Measurements from ENCODE around the gene TRAF3IP1. TPM values are rescaled to one million over a fixed set of nuclear protein-coding genes. Genes with fewer than 3 reads are reported as not detected.
A peak's percentile ranks its signal among the peaks of the same experiment; 100 is the strongest.

Gene TRAF3IP1
- polyA plus RNA-seq, 3 donors = 1.2 to 1.5 (median 1.5) TPM

- no peaks in the 10 kb centered on the region for H3K27me3 ChIP-seq (ENCODE audit: control insufficient read depth in 2 of 2, insufficient read depth in 2 of 2, low read length in 2 of 2)
- no peaks in the 10 kb centered on the region for H3K79me2 ChIP-seq (ENCODE audit: insufficient read depth, low read length)
- Mint-ChIP-seq H3K9me3 (peaks cover 2 to 15% (median 5%) of the 10 kb centered on the region in 7 donors), H3K27me3 (ENCODE audit: low read depth in 3 of 3) (no peaks in the 10 kb centered on the region), H3K4me3 (no peak overlapping the region), H3K27ac (peak overlapping the region; percentile 55 to 98 (median 86)), H3K36me3 (no peaks in the 10 kb centered on the region), H3K4me1 (peaks cover 93% of the 10 kb centered on the region)
- WGBS (ENCODE audit: insufficient coverage) = no CpG with 5 or more reads among the region's 1 CpG
- peaks cover 89 to 100% of the 10 kb centered on the region in 2 donors for H3K4me1 ChIP-seq (ENCODE audit: control insufficient read depth in 1 of 2, insufficient read depth in 2 of 2, low read length in 2 of 2)
- peak overlapping the region in 1 of 3 experiments; percentile 32 for H3K4me3 ChIP-seq (replicated peaks in 1 of 3; ENCODE audit: low read depth in 2 of 3, low read length in 3 of 3)
- no peak overlapping the region for H3K9ac ChIP-seq (ENCODE audit: insufficient read depth, low read length, poor library complexity, severe bottlenecking)
- TF ChIP-seq CTCF (IDR thresholded peaks at IDR 0.05) = no peak
- H4K20me1 ChIP-seq (ENCODE audit: insufficient read depth, low read length) = no peaks in the 10 kb centered on the region
- H3K27ac ChIP-seq (ENCODE audit: low read depth in 1 of 2, low read length in 2 of 2) = peak overlapping the region; percentile 94
- H3K4me2 ChIP-seq (replicated peaks; ENCODE audit: extremely low read depth, low read length, poor library complexity, severe bottlenecking) = no peak overlapping the region
- intact Hi-C loops (cut with micrococcal nuclease) = no loop called here
- no peaks in the 10 kb centered on the region for H3K9me3 ChIP-seq (replicated peaks in 1 of 2; ENCODE audit: control insufficient read depth in 1 of 2, insufficient read depth in 1 of 2, low read length in 2 of 2)
- DNase-seq = peak in 2 of 3 donors; percentile 15 to 21
- no peaks in the 10 kb centered on the region for H3K36me3 ChIP-seq (replicated peaks in 1 of 2; ENCODE audit: control insufficient read depth in 1 of 2, insufficient read depth in 2 of 2, low read length in 2 of 2)
- H2AFZ ChIP-seq (ENCODE audit: insufficient read depth, low read depth, low read length, poor library complexity, severe bottlenecking) = no peak overlapping the region
Observed at GRCh38 chr2:238380785-238381184, 60.5 kb downstream of the TRAF3IP1 start.

- 29% methylated on average over 15 of the region's 16 CpGs for WGBS (ENCODE audit: insufficient coverage)
- Histone ChIP-seq H3K79me2 (ENCODE audit: insufficient read depth, low read length) (no peaks in the 10 kb centered on the region), H3K9me3 (replicated peaks in 1 of 2; ENCODE audit: control insufficient read depth in 1 of 2, insufficient read depth in 1 of 2, low read length in 2 of 2) (no peaks in the 10 kb centered on the region), H3K9ac (ENCODE audit: insufficient read depth, low read length, poor library complexity, severe bottlenecking) (peak overlapping the region; percentile 50), H3K27ac (ENCODE audit: low read depth in 1 of 2, low read length in 2 of 2) (peak overlapping the region; percentile 94), H3K36me3 (replicated peaks in 1 of 2; ENCODE audit: control insufficient read depth in 1 of 2, insufficient read depth in 2 of 2, low read length in 2 of 2) (no peaks in the 10 kb centered on the region), H2AFZ (ENCODE audit: insufficient read depth, low read depth, low read length, poor library complexity, severe bottlenecking) (no peak overlapping the region), H3K4me2 (replicated peaks; ENCODE audit: extremely low read depth, low read length, poor library complexity, severe bottlenecking) (peak overlapping the region; percentile 76), H3K4me1 (ENCODE audit: control insufficient read depth in 1 of 2, insufficient read depth in 2 of 2, low read length in 2 of 2) (peaks cover 90 to 100% of the 10 kb centered on the region in 2 donors), H3K27me3 (ENCODE audit: control insufficient read depth in 2 of 2, insufficient read depth in 2 of 2, low read length in 2 of 2) (no peaks in the 10 kb centered on the region), H3K4me3 (replicated peaks in 1 of 3; ENCODE audit: low read depth in 2 of 3, low read length in 3 of 3) (peak overlapping the region; percentile 0 to 71 (median 32)), H4K20me1 (ENCODE audit: insufficient read depth, low read length) (no peaks in the 10 kb centered on the region)
- Mint-ChIP-seq H3K36me3 (no peaks in the 10 kb centered on the region), H3K27ac (peak overlapping the region; percentile 96 to 99 (median 98)), H3K4me3 (peak overlapping the region; percentile 64 to 87), H3K27me3 (ENCODE audit: low read depth in 3 of 3) (no peaks in the 10 kb centered on the region), H3K9me3 (peaks cover 2 to 15% (median 5%) of the 10 kb centered on the region in 7 donors), H3K4me1 (peaks cover 92% of the 10 kb centered on the region)
- intact Hi-C loops (cut with micrococcal nuclease) = no loop called here
- DNase-seq = peak; percentile 76 to 83 (median 79)
- TF ChIP-seq CTCF (IDR thresholded peaks at IDR 0.05) = no peak
Observed at GRCh38 chr2:238381341-238382115, 61.2 kb downstream of the TRAF3IP1 start.

Data from CD14-positive monocyte (primary cell).